GM23338 (cell line): ENCODE measurements around the gene CEP192. TPM values are rescaled to one million over a fixed set of nuclear protein-coding genes. Genes with fewer than 3 reads are reported as not detected.

Experiments used
- ATAC-seq: fragments of 200-7000 bp; cut with Tn5 transposase; 3 replicates; pipeline ENCODE4 v1.9.1; 2020
- DNase-seq: peaks from one replicate; pipeline ENCODE4 v3.0.0-alpha.2; 2015; ENCODE audit warnings: low spot score
- H2AFZ ChIP-seq: fragments of 200-600 bp; sonication (generic); 2 replicates; pipeline ENCODE4 v1.8.0; 2016; ENCODE audit warnings: antibody characterized with exemption, mild to moderate bottlenecking, moderate library complexity
- H3F3A ChIP-seq: fragments of 200-600 bp; sonication (generic); replicated peaks from 2 replicates; pipeline ENCODE4 v1.8.0; 2017; ENCODE audit warnings: antibody characterized with exemption, mixed run types, low read depth
- H3K27ac ChIP-seq: fragments of 200-600 bp; sonication (generic); 2 replicates; pipeline ENCODE4 v1.6.1; 2016; ENCODE audit warnings: low read depth
- H3K27me3 ChIP-seq: fragments of 200-600 bp; sonication (generic); 2 replicates; pipeline ENCODE4 v1.8.0; 2016; ENCODE audit warnings: mild to moderate bottlenecking, mixed run types, moderate library complexity; ENCODE audit not compliant: insufficient read depth
- H3K36me3 ChIP-seq: fragments of 200-600 bp; sonication (generic); 2 replicates; pipeline ENCODE4 v1.8.0; 2016; ENCODE audit warnings: mild to moderate bottlenecking; ENCODE audit not compliant: insufficient read depth
- H3K4me1 ChIP-seq: fragments of 200-600 bp; sonication (generic); 2 replicates; pipeline ENCODE4 v1.8.0; 2016; ENCODE audit warnings: mild to moderate bottlenecking, moderate library complexity; ENCODE audit not compliant: insufficient read depth
- H3K4me2 ChIP-seq: fragments of 200-600 bp; sonication (generic); 2 replicates; pipeline ENCODE4 v1.7.1; 2017; ENCODE audit warnings: mixed run types
- H3K4me3 ChIP-seq: fragments of 200-600 bp; sonication (generic); 2 replicates; pipeline ENCODE4 v1.6.1; 2016; ENCODE audit warnings: mixed run types
- H3K79me2 ChIP-seq: fragments of 200-600 bp; sonication (generic); replicated peaks from 2 replicates; pipeline ENCODE4 v1.8.0; 2017; ENCODE audit warnings: mild to moderate bottlenecking; ENCODE audit not compliant: insufficient read depth
- H3K9me2 ChIP-seq: fragments of 200-600 bp; sonication (generic); 2 replicates; pipeline ENCODE4 v1.8.0; 2017; ENCODE audit not compliant: insufficient read depth
- H4K20me1 ChIP-seq: fragments of 200-600 bp; sonication (generic); replicated peaks from 2 replicates; pipeline ENCODE4 v1.8.0; 2017; ENCODE audit warnings: mild to moderate bottlenecking; ENCODE audit not compliant: insufficient read depth
- H3K27ac Mint-ChIP-seq: 2 replicates; pipeline ENCODE4 v1.8.0; 2020; ENCODE audit warnings: inconsistent platforms, mild to moderate bottlenecking, moderate library complexity, mixed read lengths
- H3K27me3 Mint-ChIP-seq: 3 replicates; pipeline ENCODE4 v1.8.0; 2022; ENCODE audit warnings: low read depth, mild to moderate bottlenecking, moderate library complexity, mixed read lengths, inconsistent platforms; ENCODE audit not compliant: insufficient read depth, poor library complexity
- H3K36me3 Mint-ChIP-seq: 3 replicates; pipeline ENCODE4 v1.8.0; 2021; ENCODE audit warnings: low read depth, mild to moderate bottlenecking, inconsistent platforms, moderate library complexity, mixed read lengths
- H3K4me1 Mint-ChIP-seq: 3 replicates; pipeline ENCODE4 v1.8.0; 2020; ENCODE audit warnings: mild to moderate bottlenecking, inconsistent platforms, mixed read lengths
- H3K4me3 Mint-ChIP-seq: 3 replicates; pipeline ENCODE4 v1.8.0; 2021; ENCODE audit warnings: moderate library complexity, mild to moderate bottlenecking, inconsistent platforms, mixed read lengths
- H3K9me3 Mint-ChIP-seq: 3 replicates; pipeline ENCODE4 v1.8.0; 2020; ENCODE audit warnings: moderate library complexity, mild to moderate bottlenecking, inconsistent platforms, mixed read lengths
- CREB1 ChIP-seq: fragments of 250-450 bp; sonication (Bioruptor Pico); IDR thresholded peaks from 2 replicates; pipeline ENCODE4 v1.5.0; 2020; ENCODE audit warnings: low read depth, mild to moderate bottlenecking, moderate library complexity
- CTCF ChIP-seq, 2 experiments: fragments of 200-600 bp in 1 of 2; sonication (generic) in 1 of 2; conservative IDR thresholded peaks; 2 replicates each; pipeline versions ENCODE4 v1.5.1 to v1.6.1; 2016 to 2017; ENCODE audit warnings: antibody characterized with exemption in 2 of 2, low read depth in 2 of 2, mild to moderate bottlenecking in 2 of 2, moderate library complexity in 1 of 2
- EZH2 ChIP-seq: fragments of 200-600 bp; sonication (generic); IDR thresholded peaks from one replicate; pipeline ENCODE4 v1.8.0; 2017; ENCODE audit warnings: antibody characterized with exemption, mild to moderate bottlenecking, low read depth; ENCODE audit not compliant: unreplicated experiment
- EZH2phosphoT487 ChIP-seq: fragments of 200-600 bp; sonication (generic); IDR thresholded peaks from one replicate; pipeline ENCODE4 v1.8.1; 2018; ENCODE audit warnings: antibody characterized with exemption; ENCODE audit not compliant: unreplicated experiment
- JUNB ChIP-seq: IDR thresholded peaks from one replicate; pipeline ENCODE4 v1.6.1; 2016; ENCODE audit warnings: antibody characterized with exemption; ENCODE audit not compliant: unreplicated experiment
- NANOG ChIP-seq: IDR thresholded peaks from 2 replicates; pipeline ENCODE4 v1.6.1; 2016; ENCODE audit warnings: antibody characterized with exemption, borderline replicate concordance
- POLR2AphosphoS5 ChIP-seq: IDR thresholded peaks from 2 replicates; pipeline ENCODE4 v1.6.1; 2016; ENCODE audit warnings: antibody characterized with exemption, low read depth
- REST ChIP-seq: IDR thresholded peaks from one replicate; pipeline ENCODE4 v1.6.1; 2018; ENCODE audit warnings: antibody characterized with exemption; ENCODE audit not compliant: unreplicated experiment
- STAT1 ChIP-seq: IDR thresholded peaks from one replicate; pipeline ENCODE4 v1.6.1; 2016; ENCODE audit warnings: antibody characterized with exemption; ENCODE audit not compliant: unreplicated experiment
- ZNF114 ChIP-seq: fragments of 250-450 bp; sonication (Bioruptor Pico); IDR thresholded peaks from 2 replicates; pipeline ENCODE4 v1.5.0; 2020; ENCODE audit warnings: mild to moderate bottlenecking, moderate library complexity
- ZNF331 ChIP-seq: fragments of 250-450 bp; sonication (Bioruptor Pico); IDR thresholded peaks from 2 replicates; pipeline ENCODE4 v1.5.0; 2020; ENCODE audit warnings: low read depth, mild to moderate bottlenecking, moderate library complexity
- polyA plus RNA-seq: library from polyadenylated mRNA; unstranded; fragments of >200 nt; fragmentation: Nextera tagmentation; extraction: Ambion mirVana; gene quantifications from 2 replicates; pipeline ENCODE4 v1.2.1, GENCODE V29; 2016
- total RNA-seq: library from RNA; depleted of rRNA; stranded (reverse); fragments of >200 nt; shearing (Covaris generic); gene quantifications from 2 replicates; pipeline ENCODE4 v1.2.3, GENCODE V29; 2014

Gene CEP192
- total and polyA plus RNA-seq, 2 experiments from 2014 or later: 15.2 to 30.6 TPM

GRCh38 chr18:12990123-12990475 lies 1.1 kb upstream of the CEP192 start:
- no peak for ATAC-seq
- H3K4me2 ChIP-seq: peak overlapping the region; percentile 79

GRCh38 chr18:12990641-12990966 lies 558 bp upstream of the CEP192 start:
- peak; percentile 75 for DNase-seq
- peaks cover 10% of the 10 kb centered on the region for H3K4me1 ChIP-seq
- H3K27ac ChIP-seq: peak overlapping the region; percentile 85
- peak overlapping the region; percentile 80 for H2AFZ ChIP-seq
- H3K9me2 ChIP-seq: no peaks in the 10 kb centered on the region
- Mint-ChIP-seq H3K4me3 (peak overlapping the region; percentile 97), H3K36me3 (peaks cover 4% of the 10 kb centered on the region; the same call in 2 of the 3 replicates), H3K9me3 (no peaks in the 10 kb centered on the region; the same call in 2 of the 3 replicates), H3K4me1 (peaks cover 9% of the 10 kb centered on the region), H3K27ac (peak overlapping the region; percentile 96), H3K27me3 (peaks cover 12% of the 10 kb centered on the region)
- TF ChIP-seq CTCF (conservative IDR thresholded peaks at IDR 0.05; ENCODE audit: low read depth in 2 of 2) (no peak), EZH2 (no peak), REST (no peak)
- H3K4me3 ChIP-seq: peak overlapping the region; percentile 79
- no peaks in the 10 kb centered on the region; the same call in 1 of the 2 replicates for H3F3A ChIP-seq
- peaks cover 20% of the 10 kb centered on the region for H4K20me1 ChIP-seq
- H3K79me2 ChIP-seq: peaks cover 42% of the 10 kb centered on the region
- peak; percentile 20 for ATAC-seq
- no peaks in the 10 kb centered on the region for H3K27me3 ChIP-seq
- 0 out of 2 replicates have a peak, but pooled peaks cover 1% of the 10 kb centered on the region for H3K36me3 ChIP-seq
- peak overlapping the region; percentile 79 for H3K4me2 ChIP-seq

More at GRCh38 chr18:12990123-12990475, 1.1 kb upstream of the CEP192 start:
- H3K36me3 Mint-ChIP-seq: peaks cover 7% of the 10 kb centered on the region
- peak overlapping the region; percentile 85 for H3K27ac ChIP-seq
- H4K20me1 ChIP-seq: peaks cover 16% of the 10 kb centered on the region
- H3K4me3 Mint-ChIP-seq: peak overlapping the region; percentile 97
- no peaks in the 10 kb centered on the region; the same call in 2 of the 3 replicates for H3K9me3 Mint-ChIP-seq
- 0 out of 2 replicates have a peak, but pooled peaks cover 7% of the 10 kb centered on the region for H3K36me3 ChIP-seq
- H3K9me2 ChIP-seq: no peaks in the 10 kb centered on the region
- no peak for DNase-seq
- no peaks in the 10 kb centered on the region for H3K27me3 ChIP-seq
- H3K79me2 ChIP-seq: peaks cover 37% of the 10 kb centered on the region
- peak overlapping the region; percentile 96 for H3K27ac Mint-ChIP-seq
- peak overlapping the region; percentile 79 for H3K4me3 ChIP-seq
- peaks cover 12% of the 10 kb centered on the region for H3K27me3 Mint-ChIP-seq
- H3F3A ChIP-seq: no peaks in the 10 kb centered on the region; the same call in 1 of the 2 replicates
- no peak overlapping the region for H2AFZ ChIP-seq
- H3K4me1 Mint-ChIP-seq: peaks cover 9% of the 10 kb centered on the region
- no peak for TF ChIP-seq ZNF331 (CRISPR knock-in tag)
- TF ChIP-seq STAT1: no peak
- TF ChIP-seq CREB1 (CRISPR knock-in tag): no peak
- TF ChIP-seq EZH2: no peak
- TF ChIP-seq NANOG: no peak
- no peak for TF ChIP-seq POLR2AphosphoS5
- no peak for TF ChIP-seq ZNF114 (CRISPR knock-in tag)
- TF ChIP-seq EZH2phosphoT487: no peak
- TF ChIP-seq REST: no peak
- TF ChIP-seq JUNB: no peak
- H3K4me1 ChIP-seq: peaks cover 10% of the 10 kb centered on the region
